ENCODE results near the gene SEMA5A. TPM values are rescaled to one million over a fixed set of nuclear protein-coding genes. Genes with fewer than 3 reads are reported as not detected.

SEMA5A gene, protein sequence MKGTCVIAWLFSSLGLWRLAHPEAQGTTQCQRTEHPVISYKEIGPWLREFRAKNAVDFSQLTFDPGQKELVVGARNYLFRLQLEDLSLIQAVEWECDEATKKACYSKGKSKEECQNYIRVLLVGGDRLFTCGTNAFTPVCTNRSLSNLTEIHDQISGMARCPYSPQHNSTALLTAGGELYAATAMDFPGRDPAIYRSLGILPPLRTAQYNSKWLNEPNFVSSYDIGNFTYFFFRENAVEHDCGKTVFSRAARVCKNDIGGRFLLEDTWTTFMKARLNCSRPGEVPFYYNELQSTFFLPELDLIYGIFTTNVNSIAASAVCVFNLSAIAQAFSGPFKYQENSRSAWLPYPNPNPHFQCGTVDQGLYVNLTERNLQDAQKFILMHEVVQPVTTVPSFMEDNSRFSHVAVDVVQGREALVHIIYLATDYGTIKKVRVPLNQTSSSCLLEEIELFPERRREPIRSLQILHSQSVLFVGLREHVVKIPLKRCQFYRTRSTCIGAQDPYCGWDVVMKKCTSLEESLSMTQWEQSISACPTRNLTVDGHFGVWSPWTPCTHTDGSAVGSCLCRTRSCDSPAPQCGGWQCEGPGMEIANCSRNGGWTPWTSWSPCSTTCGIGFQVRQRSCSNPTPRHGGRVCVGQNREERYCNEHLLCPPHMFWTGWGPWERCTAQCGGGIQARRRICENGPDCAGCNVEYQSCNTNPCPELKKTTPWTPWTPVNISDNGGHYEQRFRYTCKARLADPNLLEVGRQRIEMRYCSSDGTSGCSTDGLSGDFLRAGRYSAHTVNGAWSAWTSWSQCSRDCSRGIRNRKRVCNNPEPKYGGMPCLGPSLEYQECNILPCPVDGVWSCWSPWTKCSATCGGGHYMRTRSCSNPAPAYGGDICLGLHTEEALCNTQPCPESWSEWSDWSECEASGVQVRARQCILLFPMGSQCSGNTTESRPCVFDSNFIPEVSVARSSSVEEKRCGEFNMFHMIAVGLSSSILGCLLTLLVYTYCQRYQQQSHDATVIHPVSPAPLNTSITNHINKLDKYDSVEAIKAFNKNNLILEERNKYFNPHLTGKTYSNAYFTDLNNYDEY
- total RNA-seq (2016; rRNA removed; fragmentation: Illumina TruSeq; extraction: Trizol), result not detected in 2 replicates
- total RNA-seq (2016; cell fraction: cytosol; rRNA removed; fragmentation: Illumina TruSeq; extraction: Trizol; ENCODE audit: low read depth), result not detected in 2 replicates
- not detected in 2 replicates for total RNA-seq (2016; cell fraction: insoluble cytoplasmic fraction; rRNA removed; fragmentation: Illumina TruSeq; extraction: Trizol)
- total RNA-seq (2016; cell fraction: membrane; rRNA removed; fragmentation: Illumina TruSeq; extraction: Trizol), result not detected in 2 replicates
- not detected in 2 replicates for total RNA-seq (2016; cell fraction: nucleus; rRNA removed; fragmentation: Illumina TruSeq; extraction: Trizol)
- 0.01 TPM in 2 replicates for polyA plus RNA-seq (2011; rRNA removed)
- polyA plus RNA-seq (2011; cell fraction: cytosol; rRNA removed), result under 0.01 and 0.01 TPM in 2 replicates
- 0.02 TPM in 1 of 2 replicates, not detected in the other for polyA plus RNA-seq (2011; cell fraction: nucleus; rRNA removed)
- polyA plus RNA-seq (2012), result not detected in 2 replicates
- polyA plus RNA-seq (2016; cell fraction: cytosol; fragmentation: Illumina TruSeq; extraction: Trizol; ENCODE audit: low read depth), result not detected in 2 replicates
- not detected in 2 replicates for polyA plus RNA-seq (2016; cell fraction: insoluble cytoplasmic fraction; fragmentation: Illumina TruSeq; extraction: Trizol; ENCODE audit: low read depth)
- not detected in 2 replicates for polyA plus RNA-seq (2016; cell fraction: membrane; fragmentation: Illumina TruSeq; extraction: Trizol; ENCODE audit: low read depth)
- not detected in 2 replicates for polyA plus RNA-seq (2016; cell fraction: nucleus; fragmentation: Illumina TruSeq; extraction: Trizol; ENCODE audit: insufficient read depth, low read depth)
- polyA minus RNA-seq (2011; rRNA and poly(A)+ RNA removed; ENCODE audit: low replicate concordance), result 0.02 TPM in 1 of 2 replicates, not detected in the other
- polyA minus RNA-seq (2011; cell fraction: cytosol; rRNA and poly(A)+ RNA removed), result not detected in 2 replicates
- under 0.01 TPM in 1 of 2 replicates, not detected in the other for polyA minus RNA-seq (2011; cell fraction: nucleus; rRNA and poly(A)+ RNA removed)
- percentile 2 among the genes with signal in this experiment for Bru-seq, nascent RNA
- percentile 0 among the genes with signal in this experiment for BruChase-seq, experiment 1, labeled RNA remaining after a 6-hour chase
- percentile 1 among the genes with signal in this experiment for BruChase-seq, experiment 2, labeled RNA remaining after a 2-hour chase
- long read RNA-seq, experiment 1, result 0 reads
- long read RNA-seq, experiment 2, result 0 reads

- WGBS (ENCODE audit: low lambda C conversion rate), result 22% methylated on average over 33 of the region's 84 CpGs
- no TSS peak for BruUV-seq (replicated peaks)
- Histone ChIP-seq H3K9me3 (ENCODE audit: low read length) (no peaks in the 10 kb centered on the region), H2AFZ (ENCODE audit: low read length) (no peak within 1 kb of the TSS), H3K4me1 (ENCODE audit: insufficient read depth, low read length) (no peaks in the 10 kb centered on the region), H4K20me1 (ENCODE audit: insufficient read depth, low read length) (no peaks in the 10 kb centered on the region), H3K4me2 (ENCODE audit: low read depth, low read length) (no peak within 1 kb of the TSS), H3K27me3 (ENCODE audit: control insufficient read depth in 1 of 2, insufficient read depth in 2 of 2, low read length in 2 of 2) (peaks cover 2 to 13% of the 10 kb centered on the region in 2 experiments; a peak in 4 of 5 replicates), H3K9ac (ENCODE audit: insufficient read depth, low read depth, low read length) (no peak within 1 kb of the TSS), H3K27ac (ENCODE audit: extremely low read length, insufficient read depth, low read length) (no peak within 1 kb of the TSS), H3K36me3 (replicated peaks in 1 of 2; ENCODE audit: control insufficient read depth in 1 of 2, insufficient read depth in 2 of 2, low read length in 2 of 2) (no peaks in the 10 kb centered on the region), H3K79me2 (ENCODE audit: insufficient read depth, low read length) (no peaks in the 10 kb centered on the region), H3K4me3 (replicated peaks in 1 of 3; ENCODE audit: insufficient read depth in 1 of 3, low read depth in 2 of 3, low read length in 3 of 3) (no peak within 1 kb of the TSS)
- ATAC-seq, result no peak
- in situ Hi-C loops (cut with HindIII; ENCODE audit: extremely low pct_ligation_motif_present, low pct_unique_long_range_greater_than_20kb) (no loop called here), intact Hi-C loops (cut with micrococcal nuclease; ENCODE audit: unreplicated experiment) (loop anchor here (2.0 kb wide), 1 partner anchor 1617 kb away; no protein-coding TSS in a partner anchor)
- DNase-seq (ENCODE audit: low spot score), result no peak
- POLR2A ChIA-PET, result no interaction called here
- FAIRE-seq, result no peak
- CTCF ChIA-PET (ENCODE audit: low intra/inter-chr PET ratio, low total read pairs), result no interaction called here
- TF ChIP-seq HMG20A (CRISPR knock-in tag; IDR thresholded peaks at IDR 0.05; ENCODE audit: borderline replicate concordance) (no peak), ZFYVE20 (CRISPR knock-in tag; IDR thresholded peaks at IDR 0.05; ENCODE audit: borderline replicate concordance, low read depth) (no peak), ZNF558 (CRISPR knock-in tag; IDR thresholded peaks at IDR 0.05; ENCODE audit: borderline replicate concordance) (no peak), ZBTB20 (CRISPR knock-in tag; IDR thresholded peaks at IDR 0.05; ENCODE audit: borderline replicate concordance, low read depth) (no peak), HNF4G (IDR thresholded peaks at IDR 0.05; ENCODE audit: borderline replicate concordance, low read depth, low read length) (no peak), HNF4G (CRISPR knock-in tag; IDR thresholded peaks at IDR 0.05; ENCODE audit: borderline replicate concordance, low read depth) (no peak), ZNF530 (CRISPR knock-in tag; IDR thresholded peaks at IDR 0.05; ENCODE audit: low read depth) (no peak), MXD1 (CRISPR knock-in tag; IDR thresholded peaks at IDR 0.05) (no peak), HDAC6 (IDR thresholded peaks at IDR 0.05; ENCODE audit: low read depth, low read length) (no peak), ZNF12 (CRISPR knock-in tag; IDR thresholded peaks at IDR 0.05) (no peak), PHF8 (CRISPR knock-in tag; IDR thresholded peaks at IDR 0.05) (no peak), MEIS2 (CRISPR knock-in tag; IDR thresholded peaks at IDR 0.05) (no peak), TBX2 (CRISPR knock-in tag; IDR thresholded peaks at IDR 0.05; ENCODE audit: borderline replicate concordance) (no peak)
- TF ChIP-seq, protein P1, sequence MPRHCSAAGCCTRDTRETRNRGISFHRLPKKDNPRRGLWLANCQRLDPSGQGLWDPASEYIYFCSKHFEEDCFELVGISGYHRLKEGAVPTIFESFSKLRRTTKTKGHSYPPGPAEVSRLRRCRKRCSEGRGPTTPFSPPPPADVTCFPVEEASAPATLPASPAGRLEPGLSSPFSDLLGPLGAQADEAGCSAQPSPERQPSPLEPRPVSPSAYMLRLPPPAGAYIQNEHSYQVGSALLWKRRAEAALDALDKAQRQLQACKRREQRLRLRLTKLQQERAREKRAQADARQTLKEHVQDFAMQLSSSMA (CRISPR knock-in tag; IDR thresholded peaks at IDR 0.05), result no peak
Measured at GRCh38 chr5:9545992-9546851, at the start of gene SEMA5A. Gene SEMA5A, minus strand, starts transcription at chr5:9546075. Its CDS starts 166,129 bp downstream, at chr5:9379946.
